Measurements from ENCODE around the gene FASN.

Gene FASN

GRCh38 chr17:82086941-82087906 is 10.8 kb downstream of the FASN start:
- no peak for DNase-seq

GRCh38 chr17:82085931-82086764 is 11.9 kb downstream of the FASN start:
- DNase-seq: no peak

- no peak for DNase-seq
These were observed 12.8 kb downstream of the FASN start for GRCh38 chr17:82085031-82085861.

- no peak for DNase-seq
These were observed 13.5 kb downstream of the FASN start for GRCh38 chr17:82084373-82085030.

GRCh38 chr17:82083533-82084359 is 14.3 kb downstream of the FASN start:
- DNase-seq: no peak

GRCh38 chr17:82083009-82083408 is 15.0 kb downstream of the FASN start:
- DNase-seq: no peak

- no peak for DNase-seq
These were observed 15.6 kb downstream of the FASN start for GRCh38 chr17:82082456-82082855.

GRCh38 chr17:82081966-82082365 is 16.1 kb downstream of the FASN start:
- DNase-seq: no peak

- DNase-seq: no peak
These were observed 16.5 kb downstream of the FASN start for GRCh38 chr17:82081546-82081945.

- no peak for DNase-seq
These were observed 17.1 kb downstream of the FASN start for GRCh38 chr17:82080789-82081464.

GRCh38 chr17:82080048-82080788 is 17.8 kb downstream of the FASN start:
- DNase-seq: no peak

- no peak for DNase-seq
These were observed 18.9 kb downstream of the FASN start for GRCh38 chr17:82079001-82079677.

GRCh38 chr17:82078433-82078832 is 19.6 kb downstream of the FASN start:
- no peak for DNase-seq

- DNase-seq: no peak
These were observed 20.2 kb downstream of the FASN start for GRCh38 chr17:82077617-82078358.

- peak; percentile 55 for DNase-seq
These were observed 21.0 kb downstream of the FASN start for GRCh38 chr17:82076785-82077591.

GRCh38 chr17:82076018-82076784 is 21.8 kb downstream of the FASN start:
- peak; percentile 42 for DNase-seq

- DNase-seq: no peak
These were observed 24.6 kb downstream of the FASN start for GRCh38 chr17:82073446-82073845.

Data from hematopoietic multipotent progenitor cell treated with erythropoietin and hydrocortisone succinate and interleukin-3 and kit ligand, for 4 days (in vitro differentiated cells).